ENCODE data around the gene DAB2IP. TPM values are rescaled to one million over a fixed set of nuclear protein-coding genes. Genes with fewer than 3 reads are reported as not detected.

The DAB2IP gene
- total and polyA plus RNA-seq, 2 of the 4 experiments (the other 2 are of a cell fraction), result 5.6 to 17.2 TPM

- Histone ChIP-seq H3K9me3 (ENCODE audit: control insufficient read depth, insufficient read depth, low read length) (peaks cover 2% of the 10 kb centered on the region; the same call in 1 of the 2 replicates), H4K5ac (ENCODE audit: low read depth, low read length) (no peak overlapping the region), H2BK5ac (ENCODE audit: low read depth, low read length, poor library complexity, severe bottlenecking) (no peak overlapping the region), H3K4me1 (ENCODE audit: control insufficient read depth, insufficient read depth, low read length) (no peaks in the 10 kb centered on the region), H3K9ac (ENCODE audit: low read depth, low read length) (no peak overlapping the region), H4K8ac (ENCODE audit: low read depth in 2 of 2, low read length in 2 of 2) (no peak overlapping the region), H2AK9ac (replicated peaks; ENCODE audit: low read depth, low read length, poor library complexity) (no peak overlapping the region), H2AFZ (replicated peaks; ENCODE audit: low read length, poor library complexity) (no peak overlapping the region), H3K4me2 (ENCODE audit: low read depth, low read length) (no peak overlapping the region), H2BK20ac (ENCODE audit: low read depth, low read length) (no peak overlapping the region), H3K14ac (replicated peaks; ENCODE audit: low read depth, low read length) (no peak overlapping the region), H3K27me3 (ENCODE audit: control insufficient read depth, insufficient read depth, low read length) (peaks cover 7% of the 10 kb centered on the region; the same call in 1 of the 2 replicates), H3K4ac (ENCODE audit: low read depth, low read length) (no peak overlapping the region), H3K56ac (ENCODE audit: extremely low read depth, insufficient read depth, low read length) (no peak overlapping the region), H4K20me1 (ENCODE audit: insufficient read depth, low read length) (no peaks in the 10 kb centered on the region), H2BK120ac (ENCODE audit: low read depth, low read length) (no peak overlapping the region), H2AK5ac (ENCODE audit: low read depth, low read length) (no peak overlapping the region), H3K18ac (ENCODE audit: low read depth, low read length) (no peak overlapping the region), H3K27ac (ENCODE audit: insufficient read depth, low read length) (no peak overlapping the region), H3K9me1 (ENCODE audit: insufficient read depth, low read length) (no peaks in the 10 kb centered on the region), H4K91ac (ENCODE audit: insufficient read depth, low read depth, low read length) (no peak overlapping the region), H3K79me1 (ENCODE audit: low read depth in 1 of 2, low read length in 2 of 2) (no peaks in the 10 kb centered on the region), H3K23ac (ENCODE audit: low read depth, low read length) (no peak overlapping the region), H3K4me3 (ENCODE audit: insufficient read depth, low read depth, low read length) (no peak overlapping the region), H3K36me3 (ENCODE audit: control insufficient read depth, insufficient read depth, low read length) (no peaks in the 10 kb centered on the region), H2BK15ac (ENCODE audit: low read depth, low read length) (no peak overlapping the region)
- DNase-seq (no peak), ATAC-seq (ENCODE audit: low read depth) (no peak)
- ChIA-PET POLR2A (ENCODE audit: unreplicated experiment) (no interaction called here), CTCF (no interaction called here)
- dilution Hi-C loops (cut with HindIII; ENCODE audit: low sequenced_read_pairs, unreplicated experiment), result no loop called here
- intact Hi-C loops (cut with micrococcal nuclease), result no loop called here
- TF ChIP-seq CHD1 (IDR thresholded peaks at IDR 0.05; ENCODE audit: low read depth, low read length), result no peak
- TF ChIP-seq MXI1 (IDR thresholded peaks at IDR 0.05; ENCODE audit: borderline replicate concordance, low read depth, low read length), result no peak
- no peak for TF ChIP-seq SMC3 (IDR thresholded peaks at IDR 0.05; ENCODE audit: low read depth, low read length)
- TF ChIP-seq FOS (IDR thresholded peaks at IDR 0.05; ENCODE audit: low read depth, low read length), result no peak
- no peak for TF ChIP-seq MAFK (IDR thresholded peaks at IDR 0.05; ENCODE audit: low read depth, low read length)
- TF ChIP-seq RAD21 (IDR thresholded peaks at IDR 0.05; ENCODE audit: low read length), result no peak
- no peak for TF ChIP-seq NFE2L2 (IDR thresholded peaks at IDR 0.05; ENCODE audit: low read depth, low read length)
- no peak for TF ChIP-seq MAZ (IDR thresholded peaks at IDR 0.05; ENCODE audit: borderline replicate concordance, low read depth, low read length)
- no peak for TF ChIP-seq RFX5 (IDR thresholded peaks at IDR 0.05; ENCODE audit: low read depth, low read length)
- no peak for TF ChIP-seq CEBPB (IDR thresholded peaks at IDR 0.05; ENCODE audit: low read depth, low read length)
- TF ChIP-seq, protein P1, sequence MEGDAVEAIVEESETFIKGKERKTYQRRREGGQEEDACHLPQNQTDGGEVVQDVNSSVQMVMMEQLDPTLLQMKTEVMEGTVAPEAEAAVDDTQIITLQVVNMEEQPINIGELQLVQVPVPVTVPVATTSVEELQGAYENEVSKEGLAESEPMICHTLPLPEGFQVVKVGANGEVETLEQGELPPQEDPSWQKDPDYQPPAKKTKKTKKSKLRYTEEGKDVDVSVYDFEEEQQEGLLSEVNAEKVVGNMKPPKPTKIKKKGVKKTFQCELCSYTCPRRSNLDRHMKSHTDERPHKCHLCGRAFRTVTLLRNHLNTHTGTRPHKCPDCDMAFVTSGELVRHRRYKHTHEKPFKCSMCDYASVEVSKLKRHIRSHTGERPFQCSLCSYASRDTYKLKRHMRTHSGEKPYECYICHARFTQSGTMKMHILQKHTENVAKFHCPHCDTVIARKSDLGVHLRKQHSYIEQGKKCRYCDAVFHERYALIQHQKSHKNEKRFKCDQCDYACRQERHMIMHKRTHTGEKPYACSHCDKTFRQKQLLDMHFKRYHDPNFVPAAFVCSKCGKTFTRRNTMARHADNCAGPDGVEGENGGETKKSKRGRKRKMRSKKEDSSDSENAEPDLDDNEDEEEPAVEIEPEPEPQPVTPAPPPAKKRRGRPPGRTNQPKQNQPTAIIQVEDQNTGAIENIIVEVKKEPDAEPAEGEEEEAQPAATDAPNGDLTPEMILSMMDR (conservative IDR thresholded peaks at IDR 0.05; ENCODE audit: low read depth, low read length), result no peak
- TF ChIP-seq BHLHE40 (IDR thresholded peaks at IDR 0.05; ENCODE audit: low read depth, low read length), result no peak
- TF ChIP-seq POLR2A (IDR thresholded peaks at IDR 0.05; ENCODE audit: low read depth, low read length), result no peak
- no peak for TF ChIP-seq RCOR1 (IDR thresholded peaks at IDR 0.05; ENCODE audit: insufficient replicate concordance, low read length)
- TF ChIP-seq, protein P2, sequence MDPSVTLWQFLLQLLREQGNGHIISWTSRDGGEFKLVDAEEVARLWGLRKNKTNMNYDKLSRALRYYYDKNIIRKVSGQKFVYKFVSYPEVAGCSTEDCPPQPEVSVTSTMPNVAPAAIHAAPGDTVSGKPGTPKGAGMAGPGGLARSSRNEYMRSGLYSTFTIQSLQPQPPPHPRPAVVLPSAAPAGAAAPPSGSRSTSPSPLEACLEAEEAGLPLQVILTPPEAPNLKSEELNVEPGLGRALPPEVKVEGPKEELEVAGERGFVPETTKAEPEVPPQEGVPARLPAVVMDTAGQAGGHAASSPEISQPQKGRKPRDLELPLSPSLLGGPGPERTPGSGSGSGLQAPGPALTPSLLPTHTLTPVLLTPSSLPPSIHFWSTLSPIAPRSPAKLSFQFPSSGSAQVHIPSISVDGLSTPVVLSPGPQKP (IDR thresholded peaks at IDR 0.05; ENCODE audit: borderline replicate concordance, low read depth, low read length), result no peak
- TF ChIP-seq, protein P3, sequence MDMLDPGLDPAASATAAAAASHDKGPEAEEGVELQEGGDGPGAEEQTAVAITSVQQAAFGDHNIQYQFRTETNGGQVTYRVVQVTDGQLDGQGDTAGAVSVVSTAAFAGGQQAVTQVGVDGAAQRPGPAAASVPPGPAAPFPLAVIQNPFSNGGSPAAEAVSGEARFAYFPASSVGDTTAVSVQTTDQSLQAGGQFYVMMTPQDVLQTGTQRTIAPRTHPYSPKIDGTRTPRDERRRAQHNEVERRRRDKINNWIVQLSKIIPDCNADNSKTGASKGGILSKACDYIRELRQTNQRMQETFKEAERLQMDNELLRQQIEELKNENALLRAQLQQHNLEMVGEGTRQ (IDR thresholded peaks at IDR 0.05; ENCODE audit: low read depth, low read length), result no peak
- in situ Hi-C loops (cut with MboI; ENCODE audit: low sequenced_read_pairs), result no loop called here
- no TSS peak for BruUV-seq (replicated peaks)
- 67% methylated on average over 1 of the region's 4 CpGs; no CpG with 5 or more reads in 1 of the 2 experiments for WGBS, 2 experiments (ENCODE audit: extremely low coverage in 2 of 2, insufficient read length in 1 of 2)
These were observed 157.3 kb downstream of the DAB2IP start for GRCh38 chr9:121808781-121809180.
